Testis (tissue), 2 donors: ENCODE results near the gene ACADVL.

Experiments used
- POLR2A ChIP-seq: fragments of 450-650 bp; IDR thresholded peaks from one replicate; pipeline ENCODE4 v1.6.1; 2017; ENCODE audit warnings: antibody characterized with exemption, mild to moderate bottlenecking, moderate library complexity
- TF ChIP-seq, protein P1 (sequence below), 3 experiments: fragments of 450-650 bp in 2 of 3; fragments of 200-600 bp in 1 of 3; sonication (generic) in 1 of 3; IDR thresholded peaks; one replicate each; pipeline ENCODE4 v1.5.1; 2016 to 2019; ENCODE audit warnings: antibody characterized with exemption in 3 of 3, mild to moderate bottlenecking in 2 of 3, moderate library complexity in 1 of 3

DNA sequence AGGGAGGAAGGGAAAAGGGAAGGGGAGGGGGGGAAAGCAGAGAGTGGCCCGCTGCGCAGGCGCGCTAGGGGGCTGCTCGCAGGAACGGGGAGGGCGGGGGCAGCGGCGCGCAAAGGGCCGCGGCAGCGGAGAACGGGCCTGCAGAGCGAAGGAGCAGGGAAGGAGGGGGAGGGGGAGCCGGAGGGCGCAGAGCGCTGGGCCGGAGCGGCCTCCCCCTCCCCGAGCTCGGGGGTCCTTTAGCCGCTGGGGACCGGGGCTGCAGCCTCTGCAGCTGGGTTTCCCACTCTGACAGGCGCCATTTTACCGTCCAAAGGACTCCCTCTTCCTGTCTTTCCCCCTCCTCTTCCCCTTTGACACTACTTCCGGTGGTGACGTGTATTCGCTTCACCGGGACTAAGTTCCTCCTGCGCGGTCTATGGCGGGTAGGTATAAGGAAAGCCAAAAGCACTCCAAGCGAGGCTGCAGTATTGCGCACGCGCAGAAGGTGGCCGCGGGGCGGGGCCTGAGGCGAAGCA lies 32.0 kb downstream of the ACADVL start, which contains the start of gene CTDNEP1:
- TF ChIP-seq, protein P1, sequence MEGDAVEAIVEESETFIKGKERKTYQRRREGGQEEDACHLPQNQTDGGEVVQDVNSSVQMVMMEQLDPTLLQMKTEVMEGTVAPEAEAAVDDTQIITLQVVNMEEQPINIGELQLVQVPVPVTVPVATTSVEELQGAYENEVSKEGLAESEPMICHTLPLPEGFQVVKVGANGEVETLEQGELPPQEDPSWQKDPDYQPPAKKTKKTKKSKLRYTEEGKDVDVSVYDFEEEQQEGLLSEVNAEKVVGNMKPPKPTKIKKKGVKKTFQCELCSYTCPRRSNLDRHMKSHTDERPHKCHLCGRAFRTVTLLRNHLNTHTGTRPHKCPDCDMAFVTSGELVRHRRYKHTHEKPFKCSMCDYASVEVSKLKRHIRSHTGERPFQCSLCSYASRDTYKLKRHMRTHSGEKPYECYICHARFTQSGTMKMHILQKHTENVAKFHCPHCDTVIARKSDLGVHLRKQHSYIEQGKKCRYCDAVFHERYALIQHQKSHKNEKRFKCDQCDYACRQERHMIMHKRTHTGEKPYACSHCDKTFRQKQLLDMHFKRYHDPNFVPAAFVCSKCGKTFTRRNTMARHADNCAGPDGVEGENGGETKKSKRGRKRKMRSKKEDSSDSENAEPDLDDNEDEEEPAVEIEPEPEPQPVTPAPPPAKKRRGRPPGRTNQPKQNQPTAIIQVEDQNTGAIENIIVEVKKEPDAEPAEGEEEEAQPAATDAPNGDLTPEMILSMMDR (IDR thresholded peaks at IDR 0.05), result no peak
- no peak for TF ChIP-seq POLR2A
